HepG2 (cell line): ENCODE measurements around the gene CEP57L1. TPM values are rescaled to one million over a fixed set of nuclear protein-coding genes. Genes with fewer than 3 reads are reported as not detected.

Experiments
- ATAC-seq: fragments of 200-7000 bp; cut with Tn5 transposase; 3 replicates; pipeline ENCODE4 v1.9.1; 2020; ENCODE audit warnings: mild to moderate bottlenecking, moderate library complexity
- BruUV-seq: library from RNA; stranded (reverse); fragments of 400-500 nt; replicated peaks from 2 replicates; lab custom pipeline; 2021; lab: Mats Ljungman, UMichigan
- CTCF ChIA-PET: fragments of 300-600 bp; formaldehyde crosslinking; extraction: SDS; loops from one replicate; lab custom pipeline; 2021; ENCODE audit warnings: low total read pairs, inconsistent platforms, low intra/inter-chr PET ratio; lab: Yijun Ruan, JAX
- POLR2A ChIA-PET: fragments of 350-600 bp; sonication (Branson Sonifier 250); formaldehyde crosslinking; loops from one replicate; lab custom pipeline; 2020; ENCODE audit warnings: antibody characterized with exemption, inconsistent platforms; lab: Yijun Ruan, JAX
- DNase-seq: peaks from one replicate; pipeline ENCODE4 v3.0.0-alpha.2; 2015; ENCODE audit warnings: low spot score
- FAIRE-seq: peaks from 3 replicates; lab custom pipeline; 2011; peaks lifted over from hg19 to GRCh38; lab: Jason Lieb, UNC
- H2AFZ ChIP-seq: one replicate; pipeline ENCODE4 v1.6.1; 2011; ENCODE audit warnings: low read length, inconsistent platforms
- H3K27ac ChIP-seq: fragments of 300-600 bp; 3 replicates; pipeline ENCODE4 v1.8.0; 2011; ENCODE audit warnings: mixed run types, mild to moderate bottlenecking, mixed read lengths, low read length, inconsistent platforms; ENCODE audit not compliant: insufficient read depth; ENCODE audit errors: extremely low read length
- H3K27me3 ChIP-seq, 2 experiments: fragments of 200-600 bp in 1 of 2; 2 replicates in 1 of 2; 3 replicates in 1 of 2; pipeline versions ENCODE4 v1.6.0 to v1.8.0; 2011; ENCODE audit warnings: low read length in 2 of 2, mild to moderate bottlenecking in 2 of 2, moderate library complexity in 2 of 2, inconsistent platforms in 1 of 2; ENCODE audit not compliant: insufficient read depth in 2 of 2, control insufficient read depth in 1 of 2
- H3K36me3 ChIP-seq, 2 experiments: fragments of 200-600 bp in 1 of 2; replicated peaks in 1 of 2; 2 replicates in 1 of 2; 3 replicates in 1 of 2; pipeline versions ENCODE4 v1.5.1 to v1.8.0; 2011; ENCODE audit warnings: low read length in 2 of 2, inconsistent platforms in 1 of 2; ENCODE audit not compliant: insufficient read depth in 2 of 2, control insufficient read depth in 1 of 2
- H3K4me1 ChIP-seq: 2 replicates; pipeline ENCODE4 v1.5.1; 2012; ENCODE audit warnings: low read length, inconsistent platforms; ENCODE audit not compliant: insufficient read depth
- H3K4me2 ChIP-seq: 2 replicates; pipeline ENCODE4 v1.6.0; 2011; ENCODE audit warnings: low read depth, low read length, inconsistent platforms
- H3K4me3 ChIP-seq, 3 experiments: fragments of 200-600 bp in 1 of 3; sonication (generic), shearing (Covaris generic) in 1 of 3; replicated peaks in 1 of 3; 2 replicates each; pipeline ENCODE4 v1.5.1; 2011 to 2016; ENCODE audit warnings: low read length in 3 of 3, inconsistent platforms in 2 of 3, low read depth in 2 of 3, mild to moderate bottlenecking in 2 of 3, control low read depth in 1 of 3, mixed read lengths in 1 of 3; ENCODE audit not compliant: insufficient read depth in 1 of 3
- H3K79me2 ChIP-seq: one replicate; pipeline ENCODE4 v1.6.1; 2011; ENCODE audit warnings: low read length, inconsistent platforms; ENCODE audit not compliant: insufficient read depth
- H3K9ac ChIP-seq: 2 replicates; pipeline ENCODE4 v1.6.0; 2011; ENCODE audit warnings: mild to moderate bottlenecking, low read depth, low read length, inconsistent platforms; ENCODE audit not compliant: insufficient read depth
- H3K9me3 ChIP-seq: 2 replicates; pipeline ENCODE4 v1.5.1; 2012; ENCODE audit warnings: mild to moderate bottlenecking, low read length
- H4K20me1 ChIP-seq: 2 replicates; pipeline ENCODE4 v1.6.0; 2011; ENCODE audit warnings: inconsistent platforms, mild to moderate bottlenecking, low read length, moderate library complexity; ENCODE audit not compliant: insufficient read depth
- ATF7-NPFF ChIP-seq: sonication (generic); formaldehyde crosslinking; IDR thresholded peaks from 2 replicates; pipeline ENCODE4 v1.8.1; 2023; ENCODE audit warnings: mild to moderate bottlenecking, low read depth, missing genetic modification reagents, moderate library complexity
- CC2D1A ChIP-seq: sonication (generic); formaldehyde crosslinking; IDR thresholded peaks from 2 replicates; pipeline ENCODE4 v1.8.1; 2023; ENCODE audit warnings: mild to moderate bottlenecking, missing genetic modification reagents
- HOXA9 ChIP-seq: sonication (generic); formaldehyde crosslinking; IDR thresholded peaks from 2 replicates; pipeline ENCODE4 v1.8.1; 2022; ENCODE audit warnings: missing genetic modification reagents, mild to moderate bottlenecking, moderate library complexity, borderline replicate concordance
- KDM2A ChIP-seq: sonication (generic); formaldehyde crosslinking; IDR thresholded peaks from 2 replicates; pipeline ENCODE4 v1.4.0; 2020; ENCODE audit warnings: low read depth, missing genetic modification reagents, borderline replicate concordance
- MXD4 ChIP-seq: IDR thresholded peaks from 2 replicates; pipeline ENCODE4 v1.6.1; 2016; ENCODE audit warnings: mild to moderate bottlenecking, missing biosample characterization, missing genetic modification reagents
- NFIB ChIP-seq: sonication (generic); formaldehyde crosslinking; IDR thresholded peaks from 2 replicates; pipeline ENCODE4 v1.9.0; 2021; ENCODE audit warnings: missing genetic modification reagents, mild to moderate bottlenecking, borderline replicate concordance
- PHF21A ChIP-seq: sonication (generic); formaldehyde crosslinking; IDR thresholded peaks from 2 replicates; pipeline ENCODE4 v1.5.0; 2020; ENCODE audit warnings: mild to moderate bottlenecking, missing genetic modification reagents
- SRSF1 ChIP-seq: fragments of 200-400 bp; formaldehyde crosslinking; optimal IDR thresholded peaks from 2 replicates; pipeline ENCODE3; 2017; ENCODE audit warnings: mild to moderate bottlenecking, low read depth, low read length, moderate library complexity
- ZNF367 ChIP-seq: sonication (generic); formaldehyde crosslinking; IDR thresholded peaks from 2 replicates; pipeline ENCODE4 v1.4.0; 2020; ENCODE audit warnings: missing genetic modification reagents, borderline replicate concordance
- ZNF546 ChIP-seq: sonication (generic); formaldehyde crosslinking; conservative IDR thresholded peaks from 2 replicates; pipeline ENCODE4 v1.8.1; 2023; ENCODE audit warnings: mild to moderate bottlenecking, missing genetic modification reagents
- ZNF558 ChIP-seq: sonication (generic); formaldehyde crosslinking; IDR thresholded peaks from 2 replicates; pipeline ENCODE4 v1.9.0; 2022; ENCODE audit warnings: mild to moderate bottlenecking, missing genetic modification reagents, borderline replicate concordance
- WGBS: methylation state at CpG from one replicate; pipeline ENCODE4 v1.1.6; 2017; ENCODE audit warnings: low lambda C conversion rate; 5-methylcytosine and 5-hydroxymethylcytosine counted together
- in situ Hi-C: cut with HindIII; loops from 2 replicates; pipeline ENCODE4 v1.10.0; 2017; ENCODE audit warnings: low pct_unique_long_range_greater_than_20kb; ENCODE audit not compliant: extremely low pct_ligation_motif_present
- intact Hi-C: fragments of 100-400 bp; cut with micrococcal nuclease; formaldehyde crosslinking; loops from one replicate; pipeline ENCODE4 v1.10.0; 2022; ENCODE audit not compliant: unreplicated experiment
- polyA plus RNA-seq, 8 experiments: library from polyadenylated mRNA; depleted of rRNA in 3 of 8; stranded (reverse) in 7 of 8; unstranded in 1 of 8; fragments of >200 nt; fragmentation: Illumina TruSeq in 4 of 8; extraction: Trizol in 4 of 8; gene quantifications; 2 replicates each; pipeline versions ENCODE4 v1.2.1 to v1.2.3, GENCODE V29; 2011 to 2016; ENCODE audit warnings: low read depth in 4 of 8, missing spikeins in 1 of 8, mixed read lengths in 1 of 8; ENCODE audit not compliant: insufficient read depth in 1 of 8
- total RNA-seq, 5 experiments: library from RNA; depleted of rRNA; stranded (reverse); fragments of >200 nt; fragmentation: Illumina TruSeq; extraction: Trizol; gene quantifications; 2 replicates each; pipeline ENCODE4 v1.2.3, GENCODE V29; 2016; ENCODE audit warnings: low read depth in 1 of 5
- TF ChIP-seq, protein P1 (sequence below): sonication (generic); formaldehyde crosslinking; IDR thresholded peaks from 2 replicates; pipeline ENCODE4 v1.4.0; 2020; ENCODE audit warnings: missing genetic modification reagents, mild to moderate bottlenecking, borderline replicate concordance
- TF ChIP-seq, protein P2 (sequence below): sonication (generic); formaldehyde crosslinking; IDR thresholded peaks from 2 replicates; pipeline ENCODE4 v1.4.0; 2020; ENCODE audit warnings: mild to moderate bottlenecking, missing genetic modification reagents
- TF ChIP-seq, protein P3 (sequence below): sonication (generic); formaldehyde crosslinking; IDR thresholded peaks from 2 replicates; pipeline ENCODE4 v1.4.0; 2020; ENCODE audit warnings: missing genetic modification reagents
- TF ChIP-seq, protein P4 (sequence below): sonication (generic); formaldehyde crosslinking; IDR thresholded peaks from 2 replicates; pipeline ENCODE4 v1.5.0; 2020; ENCODE audit warnings: mild to moderate bottlenecking, low read depth, missing genetic modification reagents, borderline replicate concordance

The CEP57L1 gene
- total and polyA plus RNA-seq, 2 of the 13 experiments (the other 11 are each of a cell fraction or from before 2014, with no cell fraction given): 7.7 to 15.5 TPM

DNA sequence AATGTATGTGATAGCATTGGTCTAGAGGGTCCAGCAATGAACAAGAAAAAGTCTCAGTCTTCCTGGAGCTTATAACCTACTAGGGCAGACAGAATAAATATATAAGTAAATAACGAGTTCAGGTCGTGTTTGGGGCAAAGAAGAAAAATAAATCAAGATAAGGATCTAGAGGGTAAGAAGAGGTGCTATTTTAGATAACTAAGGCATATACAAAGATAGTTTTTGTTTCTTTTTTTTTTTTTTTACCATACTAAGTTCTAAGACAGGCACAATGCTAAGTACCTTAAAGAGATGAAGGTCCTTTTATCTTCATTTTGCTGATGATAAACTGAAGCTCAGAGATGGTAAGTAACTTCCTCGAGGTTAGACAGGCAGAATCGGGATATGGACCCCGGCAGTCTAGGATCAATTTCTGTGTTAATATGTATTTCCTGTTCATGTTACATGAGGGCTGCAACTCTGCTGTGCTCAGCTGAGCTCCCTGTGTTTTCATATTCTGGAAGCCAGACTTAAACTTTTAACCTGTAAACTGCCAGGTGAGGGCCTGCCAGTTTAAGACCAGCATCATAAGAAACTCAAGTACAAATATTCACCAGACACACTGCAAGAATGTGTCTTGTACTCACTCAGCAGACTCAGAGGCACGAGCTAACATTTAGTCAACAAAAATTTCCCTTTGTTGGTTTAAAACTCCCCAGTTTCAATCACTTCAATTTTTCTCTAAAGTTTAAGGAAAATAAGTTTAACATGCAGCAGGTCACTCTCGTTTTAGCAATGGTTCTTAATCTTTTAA, 24.0 kb upstream of the CEP57L1 start:
- Histone ChIP-seq H3K4me1 (peaks cover 16% of the 10 kb centered on the region; the same call in 1 of the 2 replicates), H2AFZ (no peak overlapping the region), H3K9me3 (no peaks in the 10 kb centered on the region), H3K4me2 (no peak overlapping the region), H4K20me1 (no peaks in the 10 kb centered on the region), H3K9ac (no peak overlapping the region), H3K4me3 (no peak overlapping the region), H3K79me2 (peaks cover 2% of the 10 kb centered on the region), H3K27ac (no peak overlapping the region), H3K27me3 (no peaks in the 10 kb centered on the region), H3K36me3 (no peaks in the 10 kb centered on the region)
- no TSS peak for BruUV-seq
- ATAC-seq (no peak), DNase-seq (no peak), FAIRE-seq (no peak)
- 83% methylated on average over 7 of the region's 7 CpGs for WGBS
- intact Hi-C loops: loop anchor here (5.0 kb wide), 3 partner anchors 64 to 289 kb away; no protein-coding TSS in a partner anchor
- TF ChIP-seq ATF7-NPFF (CRISPR knock-in tag): no peak
- TF ChIP-seq MXD4 (CRISPR knock-in tag): no peak
- TF ChIP-seq, protein P1, sequence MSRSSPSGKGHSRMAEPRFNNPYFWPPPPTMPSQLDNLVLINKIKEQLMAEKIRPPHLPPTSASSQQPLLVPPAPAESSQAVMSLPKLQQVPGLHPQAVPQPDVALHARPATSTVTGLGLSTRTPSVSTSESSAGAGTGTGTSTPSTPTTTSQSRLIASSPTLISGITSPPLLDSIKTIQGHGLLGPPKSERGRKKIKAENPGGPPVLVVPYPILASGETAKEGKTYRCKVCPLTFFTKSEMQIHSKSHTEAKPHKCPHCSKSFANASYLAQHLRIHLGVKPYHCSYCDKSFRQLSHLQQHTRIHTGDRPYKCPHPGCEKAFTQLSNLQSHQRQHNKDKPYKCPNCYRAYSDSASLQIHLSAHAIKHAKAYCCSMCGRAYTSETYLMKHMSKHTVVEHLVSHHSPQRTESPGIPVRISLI (CRISPR knock-in tag): no peak
- TF ChIP-seq KDM2A: no peak
- no peak for TF ChIP-seq PHF21A (CRISPR knock-in tag)
- TF ChIP-seq, protein P2, sequence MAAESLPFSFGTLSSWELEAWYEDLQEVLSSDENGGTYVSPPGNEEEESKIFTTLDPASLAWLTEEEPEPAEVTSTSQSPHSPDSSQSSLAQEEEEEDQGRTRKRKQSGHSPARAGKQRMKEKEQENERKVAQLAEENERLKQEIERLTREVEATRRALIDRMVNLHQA (CRISPR knock-in tag): no peak
- no peak for TF ChIP-seq ZNF367 (CRISPR knock-in tag)
- TF ChIP-seq, protein P3, sequence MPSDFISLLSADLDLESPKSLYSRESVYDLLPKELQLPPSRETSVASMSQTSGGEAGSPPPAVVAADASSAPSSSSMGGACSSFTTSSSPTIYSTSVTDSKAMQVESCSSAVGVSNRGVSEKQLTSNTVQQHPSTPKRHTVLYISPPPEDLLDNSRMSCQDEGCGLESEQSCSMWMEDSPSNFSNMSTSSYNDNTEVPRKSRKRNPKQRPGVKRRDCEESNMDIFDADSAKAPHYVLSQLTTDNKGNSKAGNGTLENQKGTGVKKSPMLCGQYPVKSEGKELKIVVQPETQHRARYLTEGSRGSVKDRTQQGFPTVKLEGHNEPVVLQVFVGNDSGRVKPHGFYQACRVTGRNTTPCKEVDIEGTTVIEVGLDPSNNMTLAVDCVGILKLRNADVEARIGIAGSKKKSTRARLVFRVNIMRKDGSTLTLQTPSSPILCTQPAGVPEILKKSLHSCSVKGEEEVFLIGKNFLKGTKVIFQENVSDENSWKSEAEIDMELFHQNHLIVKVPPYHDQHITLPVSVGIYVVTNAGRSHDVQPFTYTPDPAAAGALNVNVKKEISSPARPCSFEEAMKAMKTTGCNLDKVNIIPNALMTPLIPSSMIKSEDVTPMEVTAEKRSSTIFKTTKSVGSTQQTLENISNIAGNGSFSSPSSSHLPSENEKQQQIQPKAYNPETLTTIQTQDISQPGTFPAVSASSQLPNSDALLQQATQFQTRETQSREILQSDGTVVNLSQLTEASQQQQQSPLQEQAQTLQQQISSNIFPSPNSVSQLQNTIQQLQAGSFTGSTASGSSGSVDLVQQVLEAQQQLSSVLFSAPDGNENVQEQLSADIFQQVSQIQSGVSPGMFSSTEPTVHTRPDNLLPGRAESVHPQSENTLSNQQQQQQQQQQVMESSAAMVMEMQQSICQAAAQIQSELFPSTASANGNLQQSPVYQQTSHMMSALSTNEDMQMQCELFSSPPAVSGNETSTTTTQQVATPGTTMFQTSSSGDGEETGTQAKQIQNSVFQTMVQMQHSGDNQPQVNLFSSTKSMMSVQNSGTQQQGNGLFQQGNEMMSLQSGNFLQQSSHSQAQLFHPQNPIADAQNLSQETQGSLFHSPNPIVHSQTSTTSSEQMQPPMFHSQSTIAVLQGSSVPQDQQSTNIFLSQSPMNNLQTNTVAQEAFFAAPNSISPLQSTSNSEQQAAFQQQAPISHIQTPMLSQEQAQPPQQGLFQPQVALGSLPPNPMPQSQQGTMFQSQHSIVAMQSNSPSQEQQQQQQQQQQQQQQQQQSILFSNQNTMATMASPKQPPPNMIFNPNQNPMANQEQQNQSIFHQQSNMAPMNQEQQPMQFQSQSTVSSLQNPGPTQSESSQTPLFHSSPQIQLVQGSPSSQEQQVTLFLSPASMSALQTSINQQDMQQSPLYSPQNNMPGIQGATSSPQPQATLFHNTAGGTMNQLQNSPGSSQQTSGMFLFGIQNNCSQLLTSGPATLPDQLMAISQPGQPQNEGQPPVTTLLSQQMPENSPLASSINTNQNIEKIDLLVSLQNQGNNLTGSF (CRISPR knock-in tag): no peak
- no peak for TF ChIP-seq ZNF546 (CRISPR knock-in tag)
- no peak for TF ChIP-seq HOXA9 (CRISPR knock-in tag)
- TF ChIP-seq SRSF1: no peak
- TF ChIP-seq, protein P4, sequence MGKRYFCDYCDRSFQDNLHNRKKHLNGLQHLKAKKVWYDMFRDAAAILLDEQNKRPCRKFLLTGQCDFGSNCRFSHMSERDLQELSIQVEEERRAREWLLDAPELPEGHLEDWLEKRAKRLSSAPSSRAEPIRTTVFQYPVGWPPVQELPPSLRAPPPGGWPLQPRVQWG (CRISPR knock-in tag): no peak
- no peak for TF ChIP-seq ZNF558 (CRISPR knock-in tag)
- no peak for TF ChIP-seq CC2D1A (CRISPR knock-in tag)
- no peak for TF ChIP-seq NFIB (CRISPR knock-in tag)
- in situ Hi-C loops: loop anchor here (10.0 kb wide), 1 partner anchor 157 kb away; no protein-coding TSS in a partner anchor
- ChIA-PET POLR2A (no interaction called here), CTCF (no interaction called here)
